ENCODE results near the gene TMEM120B. TPM values are rescaled to one million over a fixed set of nuclear protein-coding genes. Genes with fewer than 3 reads are reported as not detected.
A peak's percentile ranks its signal among the peaks of the same experiment; 100 is the strongest.

The TMEM120B gene
- total RNA-seq, 4 donors from 2014 or later, result 1.9 to 19.9 (median 4.5) TPM

DNA sequence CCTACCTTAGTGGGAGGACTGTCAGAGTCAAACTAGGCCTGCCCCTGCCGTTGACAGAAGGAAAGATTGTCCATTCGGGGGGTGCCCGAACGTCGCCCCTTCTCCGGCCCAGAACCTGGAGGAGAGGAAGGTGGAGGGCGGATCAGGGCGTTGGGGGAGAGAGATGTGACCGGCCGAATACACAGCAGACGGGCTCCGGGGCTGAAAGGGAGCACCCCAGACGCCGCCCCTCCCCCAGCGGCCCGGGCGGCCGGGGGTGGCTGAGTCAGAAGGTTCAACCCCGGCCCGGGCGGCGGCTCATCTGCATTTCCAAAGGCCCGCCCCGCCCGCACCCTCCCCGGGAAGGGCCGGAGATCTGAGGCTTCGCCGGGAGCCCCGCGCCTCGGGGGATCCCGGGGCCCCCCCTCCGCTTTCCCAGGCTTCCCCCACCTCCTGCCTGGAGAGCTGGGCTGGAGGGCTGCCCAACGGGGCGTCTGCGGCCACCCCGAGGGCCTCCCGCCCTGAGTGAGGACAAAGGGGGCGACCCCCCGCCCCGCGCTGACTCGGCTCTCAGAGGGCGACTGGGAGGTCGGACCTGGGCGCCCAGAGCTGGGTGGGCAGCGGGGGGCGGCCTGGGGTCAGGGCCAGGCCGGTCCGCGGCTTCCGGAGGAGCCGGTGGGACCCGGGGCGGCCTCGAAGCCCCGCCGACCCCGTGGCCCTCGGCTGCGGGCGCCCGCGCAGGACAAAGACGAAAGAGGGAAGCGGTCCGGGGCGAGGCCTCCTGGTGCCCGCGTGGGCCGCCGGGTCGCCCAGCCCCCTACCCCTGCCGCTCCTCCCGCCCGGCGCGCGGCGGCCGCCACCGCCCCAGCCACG, 87.5 kb downstream of the TMEM120B start:
- WGBS, 2 donors (ENCODE audit: low coverage in 1 of 2), result 0% methylated on average over 29 of the region's 84 CpGs; no CpG with 5 or more reads in 1 of the 2 donors
- H3K27ac ChIP-seq, result peak overlapping the region; percentile 100
- no peaks in the 10 kb centered on the region for H3K36me3 ChIP-seq
- peak; percentile 94 for DNase-seq
- TF ChIP-seq POLR2A (IDR thresholded peaks at IDR 0.05), result peak; percentile 69
- no peak for TF ChIP-seq EP300 (IDR thresholded peaks at IDR 0.05; ENCODE audit: low read depth)
- peak; percentile 42 to 83 (median 71) for TF ChIP-seq POLR2AphosphoS5 (IDR thresholded peaks at IDR 0.05)
- TF ChIP-seq, protein P1, sequence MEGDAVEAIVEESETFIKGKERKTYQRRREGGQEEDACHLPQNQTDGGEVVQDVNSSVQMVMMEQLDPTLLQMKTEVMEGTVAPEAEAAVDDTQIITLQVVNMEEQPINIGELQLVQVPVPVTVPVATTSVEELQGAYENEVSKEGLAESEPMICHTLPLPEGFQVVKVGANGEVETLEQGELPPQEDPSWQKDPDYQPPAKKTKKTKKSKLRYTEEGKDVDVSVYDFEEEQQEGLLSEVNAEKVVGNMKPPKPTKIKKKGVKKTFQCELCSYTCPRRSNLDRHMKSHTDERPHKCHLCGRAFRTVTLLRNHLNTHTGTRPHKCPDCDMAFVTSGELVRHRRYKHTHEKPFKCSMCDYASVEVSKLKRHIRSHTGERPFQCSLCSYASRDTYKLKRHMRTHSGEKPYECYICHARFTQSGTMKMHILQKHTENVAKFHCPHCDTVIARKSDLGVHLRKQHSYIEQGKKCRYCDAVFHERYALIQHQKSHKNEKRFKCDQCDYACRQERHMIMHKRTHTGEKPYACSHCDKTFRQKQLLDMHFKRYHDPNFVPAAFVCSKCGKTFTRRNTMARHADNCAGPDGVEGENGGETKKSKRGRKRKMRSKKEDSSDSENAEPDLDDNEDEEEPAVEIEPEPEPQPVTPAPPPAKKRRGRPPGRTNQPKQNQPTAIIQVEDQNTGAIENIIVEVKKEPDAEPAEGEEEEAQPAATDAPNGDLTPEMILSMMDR (IDR thresholded peaks at IDR 0.05), result no peak
- in situ Hi-C loops (cut with MboI; ENCODE audit: low pct_ligation_motif_present in 1 of 4, low pct_unique_long_range_greater_than_20kb in 1 of 4, low sequenced_read_pairs in 3 of 4), result loop anchor here in 3 of 4 donors (10.0 kb wide), 2 partner anchors 85 to 105 kb away; partner anchors contain the start of gene PSMD9 (in 1 of the 3)
- peak overlapping the region; percentile 75 to 84 (median 78) for H3K4me3 ChIP-seq
- intact Hi-C loops (cut with DNase I; ENCODE audit: low total_unique reads), result no loop called here
- no peaks in the 10 kb centered on the region for H3K9me3 ChIP-seq
- peaks cover 39 to 47% (median 42%) of the 10 kb centered on the region in 4 donors for H3K4me1 ChIP-seq
- no peaks in the 10 kb centered on the region for H3K27me3 ChIP-seq

DNA sequence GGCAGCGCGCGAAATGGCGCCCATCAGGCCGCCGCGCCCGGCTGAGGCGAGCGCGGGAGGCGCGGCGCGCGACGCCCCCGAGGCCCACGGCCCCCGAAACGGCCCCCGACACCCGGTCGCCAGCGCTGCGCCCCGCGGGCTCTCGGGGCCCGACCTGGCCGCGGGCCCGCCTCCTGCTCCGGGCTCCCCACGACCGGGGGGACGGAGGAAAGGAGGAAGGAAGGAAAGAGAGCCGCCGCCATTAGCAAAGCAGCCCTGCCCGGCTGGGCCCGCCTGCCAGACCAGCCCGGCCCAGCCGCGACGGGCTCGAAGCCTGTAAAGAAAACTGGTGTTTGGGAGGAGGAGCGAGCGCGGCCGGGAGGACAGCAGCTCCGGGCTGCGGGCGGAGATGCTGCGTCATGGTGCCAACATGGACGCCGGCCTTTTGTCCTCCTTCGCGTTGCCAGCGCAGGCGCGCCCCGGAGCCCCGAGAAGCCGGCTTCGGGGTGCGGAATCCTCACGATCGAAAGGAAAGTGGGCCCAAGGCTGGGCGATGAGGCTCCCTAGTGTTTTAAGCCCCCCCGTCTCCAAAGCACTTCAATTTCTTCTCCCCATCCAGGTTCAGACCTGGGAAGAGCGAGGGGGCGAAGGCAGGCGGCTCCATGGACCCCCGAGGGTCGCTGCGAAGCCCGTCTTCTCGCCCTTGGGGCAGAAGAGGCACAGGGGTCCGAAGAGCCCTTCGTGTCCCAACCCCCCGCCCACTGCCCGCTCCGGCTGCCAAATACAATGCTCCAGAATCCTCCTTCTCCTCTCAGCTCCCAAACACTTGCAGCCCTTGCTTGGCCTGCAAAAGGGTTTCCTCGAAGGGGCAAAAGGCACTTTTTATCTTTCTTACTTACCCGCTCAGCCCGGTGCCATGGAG, 88.4 kb downstream of the TMEM120B start:
- TF ChIP-seq, protein P1 (IDR thresholded peaks at IDR 0.05), result no peak
- TF ChIP-seq POLR2AphosphoS5 (IDR thresholded peaks at IDR 0.05), result peak; percentile 52 to 89 (median 83)
- TF ChIP-seq POLR2A (IDR thresholded peaks at IDR 0.05), result peak; percentile 90
- TF ChIP-seq EP300 (IDR thresholded peaks at IDR 0.05; ENCODE audit: low read depth), result no peak
- intact Hi-C loops (cut with DNase I; ENCODE audit: low total_unique reads) (no loop called here), in situ Hi-C loops (cut with MboI; ENCODE audit: low pct_ligation_motif_present in 1 of 4, low pct_unique_long_range_greater_than_20kb in 1 of 4, low sequenced_read_pairs in 3 of 4) (no loop called here)
- no peaks in the 10 kb centered on the region for H3K9me3 ChIP-seq
- no peaks in the 10 kb centered on the region for H3K36me3 ChIP-seq
- H3K4me3 ChIP-seq, result peak overlapping the region; percentile 75 to 84 (median 79)
- WGBS, 2 donors (ENCODE audit: low coverage in 1 of 2), result 1% methylated on average over 46 of the region's 86 CpGs; no CpG with 5 or more reads in 1 of the 2 donors
- no peaks in the 10 kb centered on the region for H3K27me3 ChIP-seq
- DNase-seq, result peak; percentile 85
- peak overlapping the region; percentile 100 for H3K27ac ChIP-seq
- peaks cover 33 to 47% (median 40%) of the 10 kb centered on the region in 4 donors for H3K4me1 ChIP-seq

DNA sequence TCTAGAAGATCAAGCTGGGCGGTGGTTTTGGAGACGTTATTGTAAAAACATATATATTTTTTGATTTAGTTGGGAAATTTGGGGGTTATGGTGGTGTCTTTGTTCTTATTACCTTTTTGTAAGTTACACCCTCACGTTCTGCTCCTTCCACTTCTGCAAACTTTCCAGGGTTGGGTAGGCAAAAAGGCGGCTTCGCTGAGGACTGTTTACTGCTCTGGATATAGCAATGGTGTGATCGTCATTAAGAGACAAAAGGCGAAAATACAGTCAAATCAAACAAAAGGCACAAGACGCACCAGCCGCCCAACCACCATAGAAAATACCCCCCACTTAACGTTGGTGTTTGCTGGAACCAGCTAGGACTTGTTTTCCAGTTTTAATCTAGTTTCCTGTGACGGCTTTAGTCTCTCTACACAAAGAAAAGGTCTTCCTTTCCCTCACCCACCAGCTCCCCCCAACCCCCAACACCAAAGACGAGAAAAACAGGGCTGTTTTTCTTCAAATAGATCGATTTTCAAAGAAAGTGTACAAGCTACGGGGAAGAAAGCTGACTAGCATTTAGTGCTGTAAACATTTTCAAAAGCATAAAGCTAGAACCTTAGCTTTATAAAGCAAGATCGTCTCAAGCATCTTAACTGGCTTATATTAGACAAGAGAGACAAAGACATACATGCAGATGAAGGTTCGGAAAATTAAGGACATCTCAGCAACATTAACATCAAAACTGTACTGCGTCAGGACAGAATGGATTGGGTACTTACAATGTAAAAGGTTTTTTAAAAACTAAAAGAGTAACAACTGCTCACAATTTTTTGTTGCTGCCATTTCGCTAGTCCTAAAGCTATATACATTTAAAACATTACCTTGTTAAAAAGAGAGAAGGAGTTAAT, 89.3 kb downstream of the TMEM120B start:
- H3K4me1 ChIP-seq, result peaks cover 32 to 49% (median 40%) of the 10 kb centered on the region in 4 donors
- TF ChIP-seq POLR2AphosphoS5 (IDR thresholded peaks at IDR 0.05) (peak in 1 of 3 donors; percentile 8), EP300 (IDR thresholded peaks at IDR 0.05; ENCODE audit: low read depth) (no peak), POLR2A (IDR thresholded peaks at IDR 0.05) (peak; percentile 8)
- TF ChIP-seq, protein P1 (IDR thresholded peaks at IDR 0.05), result no peak
- H3K36me3 ChIP-seq, result no peaks in the 10 kb centered on the region
- no peak for DNase-seq
- no peaks in the 10 kb centered on the region for H3K9me3 ChIP-seq
- WGBS, 2 donors (ENCODE audit: low coverage in 1 of 2), result 2% methylated on average over 17 to 18 of the region's 18 CpGs
- H3K27me3 ChIP-seq, result no peaks in the 10 kb centered on the region
- H3K27ac ChIP-seq, result peak overlapping the region; percentile 100
- in situ Hi-C loops (cut with MboI; ENCODE audit: low pct_ligation_motif_present in 1 of 4, low pct_unique_long_range_greater_than_20kb in 1 of 4, low sequenced_read_pairs in 3 of 4), result no loop called here
- intact Hi-C loops (cut with DNase I; ENCODE audit: low total_unique reads), result no loop called here
- H3K4me3 ChIP-seq, result peak overlapping the region; percentile 75 to 84 (median 79)

Data from transverse colon (tissue), 4 donors.